HG03432 (cell line): Measurements from ENCODE around the gene SULT1A2.
"Not testable (repeated sequence)": the region's sequence is repeated elsewhere in the genome, so short reads cannot be mapped to it uniquely, and the experiment has no call there.

ENCODE experiments used
- ATAC-seq: cut with Tn5 transposase; IDR thresholded peaks from one replicate; pipeline ENCODE4 v1.9.1; 2021; ENCODE audit warnings: mild to moderate bottlenecking, moderate library complexity; ENCODE audit not compliant: unreplicated experiment

Gene SULT1A2

GRCh38 chr16:28592511-28592910 is 4.3 kb downstream of the SULT1A2 start:
- no peak for ATAC-seq

GRCh38 chr16:28591355-28591754 is 5.5 kb downstream of the SULT1A2 start:
- no peak for ATAC-seq

GRCh38 chr16:28590384-28591340 is 6.2 kb downstream of the SULT1A2 start:
- no peak for ATAC-seq

- no peak for ATAC-seq
Measured at GRCh38 chr16:28589930-28590329, 6.9 kb downstream of the SULT1A2 start.

- ATAC-seq: no peak
Measured at GRCh38 chr16:28589069-28589468, 7.8 kb downstream of the SULT1A2 start.

GRCh38 chr16:28587386-28587785 is 9.5 kb downstream of the SULT1A2 start:
- ATAC-seq: no peak

GRCh38 chr16:28586466-28586865 is 10.4 kb downstream of the SULT1A2 start:
- no peak for ATAC-seq

- no peak for ATAC-seq
Measured at GRCh38 chr16:28585674-28586073, 11.2 kb downstream of the SULT1A2 start.

GRCh38 chr16:28580726-28581315 is 16.0 kb downstream of the SULT1A2 start:
- no peak for ATAC-seq

GRCh38 chr16:28575446-28576109 is 21.3 kb downstream of the SULT1A2 start:
- no peak for ATAC-seq

GRCh38 chr16:28574925-28575324 is 21.9 kb downstream of the SULT1A2 start:
- no peak for ATAC-seq

- no peak for ATAC-seq
Measured at GRCh38 chr16:28573738-28574718, 22.8 kb downstream of the SULT1A2 start.

GRCh38 chr16:28572696-28573510 is 23.9 kb downstream of the SULT1A2 start:
- ATAC-seq: no peak

GRCh38 chr16:28569968-28570752 is 26.7 kb downstream of the SULT1A2 start:
- ATAC-seq: no peak

- no peak for ATAC-seq
Measured at GRCh38 chr16:28569021-28569420, 27.8 kb downstream of the SULT1A2 start.

- no peak for ATAC-seq
Measured at GRCh38 chr16:28567292-28567691, 29.6 kb downstream of the SULT1A2 start.

GRCh38 chr16:28566233-28566925 is 30.5 kb downstream of the SULT1A2 start:
- not testable (repeated sequence) for ATAC-seq

- ATAC-seq: no peak
Measured at GRCh38 chr16:28563218-28563617, 33.6 kb downstream of the SULT1A2 start.
